Activated T-cell treated with anti-CD3 and anti-CD28 coated beads for 48 hours (primary cell): ENCODE data around the gene POLD2.
"Not testable (repeated sequence)": the region's sequence is repeated elsewhere in the genome, so short reads cannot be mapped to it uniquely, and the experiment has no call there.

Experiments used
- DNase-seq: peaks from one replicate; pipeline ENCODE4 v3.0.0-alpha.2; 2020; ENCODE audit warnings: low read depth

Gene POLD2

DNA sequence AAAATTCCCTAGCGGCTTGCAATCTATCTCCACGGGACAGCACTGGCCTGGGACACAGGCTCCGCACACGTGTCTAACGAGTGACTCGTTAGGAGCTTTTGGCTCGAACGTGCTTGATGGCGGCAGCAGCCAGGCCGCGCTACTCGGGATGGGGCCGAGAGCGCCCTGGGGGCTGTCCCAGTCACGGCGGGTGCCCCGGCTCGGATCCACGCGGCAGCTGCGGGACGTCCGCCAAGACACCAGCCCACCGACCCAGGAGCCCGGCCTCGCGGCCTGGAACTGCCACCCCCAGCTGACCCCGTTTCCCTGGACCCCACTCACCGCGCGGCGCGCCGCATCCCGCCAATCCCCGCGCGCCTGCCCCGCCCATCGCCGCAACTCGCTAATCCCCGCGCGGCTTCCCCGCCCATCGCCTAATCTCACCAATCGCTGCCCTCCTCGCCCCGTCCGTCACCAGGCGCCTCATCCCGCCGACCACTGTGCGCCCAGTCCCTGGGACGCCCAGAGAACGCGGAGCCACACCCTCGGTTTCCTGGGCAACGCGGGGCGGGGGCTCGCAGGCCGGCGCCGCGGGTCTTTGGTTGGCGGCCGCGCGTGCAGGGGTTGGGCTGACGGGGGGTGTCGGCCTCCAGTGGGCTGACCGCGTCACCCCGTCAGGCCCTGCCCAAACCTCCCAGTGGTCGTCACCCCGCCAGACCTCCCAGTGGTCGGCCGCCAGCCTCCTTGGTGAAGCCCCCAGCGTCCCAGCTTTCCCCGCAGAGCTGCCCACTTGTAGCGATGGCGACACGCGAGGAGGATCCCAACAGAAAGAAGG lies at the start of gene POLD2:
POLD2 (minus strand) TSS at position 359 of the 814 bp plus-strand sequence. CDS start 1,495 bp downstream, outside the sequence.
- DNase-seq, result peak; percentile 99

DNA sequence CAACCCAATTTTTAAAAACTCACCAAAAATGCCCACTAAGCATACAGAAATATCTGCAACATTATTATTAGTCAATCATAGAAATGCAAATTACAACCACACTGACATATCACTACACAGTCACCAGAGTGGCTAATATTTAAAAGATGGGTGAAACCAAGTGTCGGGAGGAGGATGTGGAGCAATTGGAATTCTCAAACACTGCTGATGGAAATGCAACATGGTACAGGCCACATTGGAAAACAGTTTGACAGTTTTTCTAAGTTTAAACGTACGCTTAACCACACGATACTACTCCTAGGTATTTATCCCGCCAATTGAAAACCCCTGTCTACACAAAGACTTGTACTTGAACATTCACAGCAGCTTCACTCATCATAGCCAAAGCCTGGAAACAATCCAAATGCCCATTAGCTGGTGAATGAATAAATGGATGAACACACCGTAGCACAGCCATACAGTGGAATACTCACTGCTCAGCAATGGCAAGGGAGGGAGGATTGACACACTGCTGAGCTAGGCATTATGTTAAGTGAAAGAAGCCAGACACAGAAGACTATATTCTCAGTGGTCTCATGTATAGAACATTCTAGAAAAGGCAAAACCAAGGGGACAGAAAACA lies 49.6 kb upstream of the POLD2 start:
- no peak for DNase-seq

DNA sequence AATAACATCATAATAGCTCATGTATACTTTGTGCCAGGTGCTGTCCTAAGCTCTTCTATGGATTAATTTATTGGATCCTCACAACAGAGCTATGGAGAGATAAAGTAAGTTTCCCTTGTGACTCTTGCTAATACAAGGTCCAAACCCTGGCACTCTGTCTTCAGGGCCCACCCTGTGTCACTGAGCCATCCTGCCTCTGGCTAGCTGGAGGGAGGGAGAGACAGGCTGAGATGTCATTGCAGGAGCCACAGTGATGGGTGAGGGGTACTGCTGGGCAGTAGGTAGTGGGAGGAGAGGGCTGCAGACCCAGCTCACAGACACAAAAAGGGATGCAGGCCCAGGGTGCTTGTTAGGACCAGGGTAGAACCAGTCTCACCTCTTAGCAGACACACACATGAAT lies 49.0 kb upstream of the POLD2 start:
- no peak for DNase-seq

DNA sequence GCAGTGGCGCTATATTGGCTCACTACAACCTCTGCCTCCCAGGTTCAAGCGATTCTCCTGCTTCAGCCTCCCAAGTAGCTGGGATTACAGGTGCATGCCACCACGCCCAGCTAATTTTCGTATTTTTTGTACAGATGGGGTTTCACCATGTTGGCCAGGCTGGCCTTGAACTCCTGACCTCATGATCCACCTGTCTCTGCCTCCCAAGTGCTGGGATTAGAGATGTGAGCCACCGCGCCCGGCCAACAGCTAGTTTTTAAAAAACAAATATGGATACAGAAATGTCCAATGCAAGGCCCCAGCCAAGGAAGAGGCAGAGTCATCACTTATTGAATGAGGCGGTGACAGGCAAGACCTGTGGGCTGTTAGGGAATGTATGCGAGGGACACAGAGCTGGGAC lies 48.6 kb upstream of the POLD2 start:
- not testable (repeated sequence) for DNase-seq

DNA sequence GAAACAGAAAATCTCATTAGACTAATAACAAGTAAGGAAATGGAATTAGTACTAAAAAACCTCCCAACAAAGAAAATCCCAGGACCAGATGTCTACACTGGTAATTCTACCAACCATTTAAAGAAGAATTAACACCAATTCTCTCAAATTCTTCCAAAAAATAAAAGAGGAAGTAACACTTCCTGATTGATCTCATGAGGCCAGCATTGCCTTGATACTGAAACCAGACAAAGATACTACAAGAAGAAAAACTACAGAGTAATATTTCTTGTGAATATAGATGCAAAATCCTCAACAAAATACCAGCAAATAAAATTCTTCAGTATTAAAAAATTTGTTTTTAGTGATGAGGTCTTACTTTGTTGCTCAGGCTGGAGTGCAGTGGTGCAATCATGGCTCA lies 44.6 kb upstream of the POLD2 start:
- DNase-seq, result no peak

DNA sequence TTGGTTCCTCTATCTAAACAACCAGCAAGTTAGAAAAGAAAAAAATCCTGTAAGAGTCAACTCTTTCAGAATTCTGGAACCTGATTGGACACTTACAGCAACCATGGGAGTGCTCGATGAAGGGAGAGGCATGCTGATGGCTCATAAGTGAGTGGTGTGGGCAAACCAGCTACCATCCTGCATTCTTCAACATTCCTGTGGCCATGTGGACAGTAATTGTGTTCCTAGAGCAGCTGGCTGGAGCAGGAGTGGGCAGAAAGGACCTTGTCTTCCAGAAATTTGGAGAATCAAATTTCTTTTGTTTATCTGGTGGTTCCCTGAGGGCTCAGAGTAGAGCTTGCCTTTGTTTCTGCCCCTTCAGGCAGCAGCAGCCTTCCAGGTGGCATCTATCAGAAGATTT lies 40.2 kb upstream of the POLD2 start:
- no peak for DNase-seq

DNA sequence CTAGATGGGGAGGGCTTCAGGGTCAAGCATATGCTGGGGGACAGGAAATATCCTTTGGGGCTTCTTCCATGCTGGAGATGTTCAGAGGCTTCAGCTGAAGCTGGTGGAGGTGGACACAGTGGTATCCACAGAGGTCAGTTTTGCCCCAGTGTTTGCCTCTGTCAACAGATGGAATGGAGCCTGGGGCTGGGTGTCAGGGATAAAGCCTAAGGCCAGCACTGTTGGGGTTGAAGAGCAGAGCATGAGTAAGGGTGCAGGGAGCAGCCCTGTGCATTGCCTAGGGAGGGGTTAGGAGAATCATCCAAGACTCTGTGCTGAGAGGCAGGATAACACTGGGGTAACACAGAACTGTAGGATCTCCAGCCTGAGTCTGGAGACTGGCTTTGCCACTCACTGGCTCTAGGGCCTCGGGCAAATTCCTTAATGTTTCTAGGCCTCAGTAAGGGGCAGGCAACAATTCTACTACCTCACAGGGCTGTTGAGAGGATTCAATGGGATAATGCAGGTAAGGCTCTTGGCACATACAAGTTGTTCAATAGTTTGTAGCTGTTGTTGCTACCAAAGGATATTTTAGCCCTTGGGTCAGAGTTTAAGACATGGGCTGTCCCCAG lies 39.5 kb upstream of the POLD2 start:
- no peak for DNase-seq

DNA sequence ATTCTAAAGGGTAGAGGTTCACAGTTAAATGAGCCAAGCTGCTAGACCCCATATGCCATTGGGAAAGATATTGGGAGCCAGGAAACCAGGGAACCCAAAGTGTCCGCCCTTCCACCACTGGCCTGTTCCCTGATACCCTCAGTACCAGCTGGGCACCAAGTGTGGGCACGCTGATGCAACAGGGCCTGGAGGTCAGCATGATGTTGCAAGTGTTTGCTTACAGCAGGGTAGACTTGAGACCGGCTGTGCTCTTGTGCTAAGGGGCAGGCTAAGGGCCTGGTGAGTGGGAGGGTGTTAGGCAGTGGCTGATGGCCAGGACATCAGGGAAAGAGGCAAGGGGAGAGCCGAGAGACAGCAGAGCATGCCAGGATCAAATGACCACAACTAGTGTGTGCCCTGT lies 38.8 kb upstream of the POLD2 start:
- no peak for DNase-seq

DNA sequence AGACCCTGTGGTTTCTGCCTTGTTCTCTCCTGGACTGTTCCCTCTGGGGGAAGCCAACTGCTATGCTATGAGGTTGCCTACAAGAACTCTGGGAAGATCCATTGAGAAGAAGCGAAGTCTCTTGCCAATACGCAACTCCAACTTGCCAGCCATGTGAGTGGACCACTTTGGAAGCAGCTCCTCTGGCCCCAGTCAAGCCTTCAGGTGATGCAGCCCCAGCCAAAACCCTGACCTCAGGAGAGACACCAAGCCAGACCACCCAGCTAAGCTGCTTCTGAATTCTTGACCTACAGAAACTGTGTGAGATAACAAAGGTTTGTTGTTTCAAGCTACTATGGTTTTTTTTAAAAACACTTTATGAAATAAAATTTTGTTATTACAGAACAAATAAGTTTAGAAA lies 38.0 kb upstream of the POLD2 start:
- no peak for DNase-seq

DNA sequence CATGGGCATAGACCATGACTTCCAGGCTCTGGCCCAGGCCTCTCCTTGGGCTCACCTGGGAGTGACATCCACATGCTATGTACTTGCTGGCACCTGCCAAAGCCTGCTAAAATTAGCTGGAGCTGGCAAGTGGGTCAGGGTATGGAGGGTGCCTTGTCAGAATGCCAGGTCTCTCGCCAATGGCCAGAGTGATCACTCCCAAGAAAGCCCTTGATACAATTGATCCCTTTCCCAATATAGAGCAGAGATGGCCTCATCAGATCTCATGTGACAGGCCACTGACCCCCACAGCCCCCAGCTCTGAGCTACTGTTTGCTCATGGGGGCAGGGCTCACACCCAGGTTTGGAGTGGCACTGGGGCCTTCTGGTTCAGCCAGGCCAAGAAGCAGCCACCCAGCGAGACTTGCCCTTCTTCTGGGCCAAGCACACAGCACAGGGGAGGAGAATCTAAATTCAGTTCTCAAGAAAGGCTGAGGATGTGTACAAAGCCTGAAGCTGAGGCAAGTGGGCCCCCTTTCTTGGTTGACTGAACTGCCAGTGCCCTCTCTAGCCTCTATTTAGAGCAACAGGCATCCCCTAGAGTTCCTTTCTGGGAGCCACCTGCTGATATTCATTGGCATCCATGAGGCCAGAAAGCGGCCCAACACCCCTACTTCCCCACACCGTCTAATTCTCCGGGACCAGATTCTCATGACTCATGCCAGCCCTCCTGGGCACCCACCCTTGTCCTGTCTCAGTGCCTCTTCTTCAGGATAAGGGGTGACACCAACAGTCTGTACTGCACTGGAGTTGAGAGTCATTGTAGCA lies 36.7 kb upstream of the POLD2 start:
- DNase-seq, result no peak

DNA sequence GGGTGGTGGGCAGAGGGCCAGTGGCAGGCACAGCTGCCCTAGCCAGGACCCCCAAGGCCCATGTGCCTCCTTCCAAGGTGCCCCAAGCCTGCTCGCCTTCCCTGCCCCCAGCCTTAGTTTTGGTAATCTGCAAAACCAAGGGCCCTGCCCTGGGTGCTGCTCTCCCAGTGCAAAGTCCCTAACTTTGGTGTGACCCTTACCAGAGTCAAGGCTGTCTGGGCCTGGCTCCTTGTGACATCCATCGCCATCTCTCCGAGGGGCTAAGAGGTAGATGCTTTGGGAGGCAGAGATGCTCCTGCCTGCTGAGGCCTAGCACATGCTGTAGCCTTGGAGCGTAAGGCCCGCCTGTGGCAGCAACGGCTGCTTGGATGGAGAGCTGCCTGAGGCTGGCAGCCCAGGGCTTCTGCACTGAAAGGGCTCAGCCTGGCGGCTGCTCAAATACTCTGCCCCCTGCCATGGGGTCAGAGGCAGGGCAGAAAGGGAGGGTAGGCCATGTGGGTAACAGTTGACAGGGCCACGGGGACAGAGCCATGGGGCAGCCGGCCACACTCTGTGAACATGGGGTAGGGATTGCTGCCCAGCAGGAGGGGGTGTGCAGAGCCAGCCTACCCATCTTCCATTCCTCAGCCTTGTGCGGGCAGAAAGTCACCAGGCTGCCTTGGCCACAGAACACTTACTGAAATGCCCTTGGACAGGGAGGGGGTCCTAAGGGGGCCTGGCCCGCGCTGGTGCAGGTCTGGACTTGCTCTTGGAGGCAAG lies 35.7 kb upstream of the POLD2 start:
- no peak for DNase-seq

DNA sequence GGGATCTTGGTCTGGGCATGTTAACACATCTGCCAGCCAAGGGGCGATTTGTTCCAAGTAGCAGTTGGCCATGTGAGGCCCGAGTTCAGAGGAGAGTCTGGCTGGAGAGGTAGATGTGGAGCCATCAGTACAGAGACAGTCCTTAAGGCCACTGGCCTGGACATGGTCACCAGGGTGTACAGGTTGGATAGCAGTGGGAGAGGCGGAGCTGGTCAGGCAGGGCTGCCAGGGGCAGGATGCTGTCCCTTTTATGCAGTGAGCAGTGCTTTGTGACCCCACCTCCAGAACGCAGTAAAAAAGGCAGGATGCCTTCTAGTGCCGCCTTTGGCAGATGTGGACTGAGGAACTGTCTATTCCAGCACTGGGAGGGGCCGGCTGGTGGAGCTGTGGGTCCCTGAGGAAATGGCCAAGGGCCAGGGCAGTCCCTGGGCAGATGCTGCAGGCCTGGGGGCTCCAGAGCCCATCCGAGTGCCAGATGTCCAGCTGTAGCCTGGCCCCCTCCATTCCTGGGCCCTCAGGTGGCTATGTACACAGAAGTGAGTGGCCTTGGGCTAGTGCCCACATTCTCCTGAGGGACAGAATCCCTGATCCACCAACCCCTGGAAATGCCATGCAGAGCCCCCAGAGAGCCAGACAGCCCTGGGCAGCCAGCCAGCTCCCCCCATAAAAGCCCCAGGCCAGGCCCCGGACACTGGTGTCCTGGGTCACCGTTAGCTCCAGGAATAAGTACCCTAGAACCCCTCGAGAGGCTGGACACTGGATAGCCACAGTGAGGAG lies 34.9 kb upstream of the POLD2 start:
- DNase-seq, result no peak

DNA sequence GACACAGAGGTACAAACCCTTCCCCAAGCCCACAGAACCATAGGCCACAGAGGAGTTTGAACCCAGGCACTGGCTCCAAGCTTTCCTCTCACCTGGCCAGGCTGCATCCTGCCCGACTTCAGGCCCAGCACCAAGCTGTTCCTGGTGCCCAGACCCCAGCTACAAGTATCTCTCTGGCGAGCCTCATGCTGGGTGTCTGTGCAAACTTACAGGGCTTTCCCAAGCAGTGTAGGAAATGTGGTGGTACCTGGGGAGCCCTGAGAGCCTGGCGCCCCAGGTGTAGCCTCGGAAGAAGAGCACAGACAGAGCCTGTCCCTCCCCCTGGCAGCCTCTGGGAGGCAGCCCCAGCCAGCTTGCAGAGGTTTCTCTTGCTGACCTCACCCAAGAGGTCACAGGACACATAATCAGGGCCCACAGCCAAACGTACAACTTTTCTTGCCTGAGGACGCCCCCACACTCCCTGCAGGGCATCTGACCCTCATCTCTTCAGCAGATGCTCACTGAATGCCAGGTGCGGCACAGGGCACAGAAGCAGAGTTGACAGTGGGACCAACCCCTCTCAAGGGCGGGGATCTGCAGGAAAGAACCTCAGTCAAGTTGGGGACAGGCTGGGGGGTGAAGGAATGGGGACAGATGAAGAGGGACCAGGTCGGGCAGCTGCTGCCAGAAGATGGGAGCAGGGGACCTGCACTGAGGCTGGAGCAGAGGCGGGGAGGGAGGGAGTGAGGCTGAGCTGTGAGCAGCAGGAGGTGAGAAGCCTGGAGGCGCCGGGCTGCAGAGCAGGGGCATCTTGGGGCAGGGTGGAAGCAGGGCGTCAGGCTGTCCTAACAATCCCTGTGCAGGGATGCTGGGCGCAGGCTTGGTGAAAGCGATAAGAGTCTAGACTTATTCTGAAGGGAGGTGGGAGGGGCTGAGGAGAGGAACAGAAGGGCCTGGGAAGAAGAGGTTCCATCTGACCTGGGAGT lies 34.0 kb upstream of the POLD2 start:
- no peak for DNase-seq

DNA sequence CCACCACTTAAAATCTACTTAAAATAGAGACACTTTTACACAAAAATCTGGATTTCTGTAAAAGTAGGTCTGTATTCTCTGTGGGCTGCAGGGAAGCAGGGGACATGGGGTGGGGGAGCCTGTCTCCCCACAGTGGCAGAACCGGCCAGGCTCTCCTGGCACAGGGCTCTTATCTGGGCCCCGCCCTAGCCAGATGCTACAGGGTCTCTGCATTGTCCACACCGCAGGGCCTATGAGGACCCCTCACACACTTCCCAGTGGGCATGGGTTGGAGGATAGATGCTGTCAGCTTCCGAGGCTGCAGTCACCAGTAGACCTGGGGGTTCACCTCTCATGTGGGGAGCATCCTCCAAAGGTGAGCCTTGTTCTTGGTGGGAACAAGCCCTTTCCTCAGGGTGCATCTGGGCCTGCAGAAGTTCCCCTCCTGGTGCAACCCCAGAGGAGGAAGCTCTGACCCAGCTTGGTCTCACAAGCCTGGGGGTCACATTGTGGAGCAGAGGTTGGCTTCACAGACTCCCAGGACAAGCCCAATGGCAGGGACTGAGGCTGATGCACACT lies 33.2 kb upstream of the POLD2 start:
- no peak for DNase-seq

DNA sequence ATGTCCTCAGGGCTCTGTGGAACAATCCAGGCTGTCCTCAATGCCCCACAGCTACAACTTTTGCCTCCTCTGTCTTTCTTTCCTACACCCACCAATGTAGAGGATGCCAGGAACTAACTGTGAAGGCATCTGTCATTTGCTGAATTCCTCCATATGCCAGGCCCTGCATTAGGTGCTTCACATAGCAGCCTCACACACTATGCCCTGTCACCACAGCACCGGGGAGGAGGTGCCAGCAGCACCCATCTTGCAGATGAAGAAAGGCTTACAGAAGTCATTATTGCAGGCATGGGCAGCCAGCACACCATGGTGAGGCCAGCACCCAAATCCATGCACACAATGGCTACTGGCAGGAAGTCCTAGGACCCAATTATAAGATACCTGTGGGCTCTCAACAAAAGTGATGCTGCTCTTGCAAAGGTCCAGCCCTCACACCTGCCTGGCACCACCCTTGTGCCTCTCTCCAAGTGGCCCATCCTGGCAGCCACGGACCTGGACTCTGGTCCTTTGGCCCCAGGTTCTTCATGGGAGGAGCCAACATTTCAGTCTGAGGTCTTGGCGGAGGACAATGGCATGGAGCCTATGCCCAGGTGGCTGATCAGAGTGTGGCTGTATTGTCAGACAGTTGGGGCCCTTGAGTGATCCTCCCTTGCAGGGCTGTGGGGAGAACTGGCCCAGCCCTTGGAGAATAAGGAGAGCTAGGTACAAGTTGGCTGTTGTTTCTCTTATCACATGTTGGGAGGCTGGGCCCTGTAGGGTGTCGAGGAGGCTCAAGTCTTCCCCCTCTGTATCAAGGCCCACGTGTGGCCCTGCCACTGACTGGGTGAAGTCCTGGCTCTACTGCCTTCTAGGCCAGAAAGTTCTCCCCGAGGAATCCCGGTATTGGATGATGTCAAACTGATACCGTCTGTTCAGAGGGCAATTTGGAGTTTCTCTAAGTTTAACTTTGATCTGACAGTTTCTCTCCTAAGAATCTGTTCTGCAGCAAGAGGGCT lies 32.1 kb upstream of the POLD2 start:
- DNase-seq, result no peak

DNA sequence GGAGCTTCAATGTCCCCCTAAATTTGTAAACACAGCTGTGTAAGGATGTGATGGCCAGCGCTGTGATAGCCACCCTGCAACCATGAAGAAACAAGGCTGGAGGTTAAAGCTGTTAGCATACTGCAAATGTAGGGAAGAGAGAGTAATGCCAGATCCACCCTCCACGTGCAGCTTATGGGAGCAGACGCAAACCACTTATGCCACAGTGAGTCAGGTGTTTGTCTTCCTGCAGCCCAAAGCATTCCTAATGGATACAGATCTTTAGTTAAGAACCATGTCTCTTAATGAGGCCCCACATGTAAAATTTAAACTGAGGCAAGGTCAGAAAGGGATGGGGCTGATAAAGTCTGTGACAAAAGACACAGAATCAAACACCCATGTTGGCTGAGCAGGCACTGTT lies 31.4 kb upstream of the POLD2 start:
- no peak for DNase-seq

DNA sequence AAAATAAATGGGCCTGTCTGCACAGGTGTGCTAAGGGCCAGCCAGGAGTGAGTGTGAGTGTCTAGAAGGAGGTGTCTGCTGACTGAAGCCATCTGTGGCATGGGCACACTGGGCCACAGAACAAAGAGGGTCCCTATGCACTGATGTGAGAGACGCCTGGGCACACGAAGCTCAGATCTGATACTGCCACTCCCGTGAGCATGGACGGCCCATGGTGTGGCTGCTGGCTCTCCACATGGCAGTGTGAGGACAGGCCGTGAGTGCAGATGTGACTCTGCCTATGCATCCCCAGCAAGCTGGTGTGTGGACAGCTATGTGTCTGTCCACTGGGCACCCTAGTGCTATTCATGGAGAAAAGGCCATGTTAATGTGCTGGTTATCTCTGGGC lies 30.6 kb upstream of the POLD2 start:
- no peak for DNase-seq
